CD4-positive, alpha-beta T cell (primary cell): Measurements from ENCODE around the gene GPR62. TPM values are rescaled to one million over a fixed set of nuclear protein-coding genes. Genes with fewer than 3 reads are reported as not detected.

Source experiments
- ATAC-seq: fragments of 200-7000 bp; cut with Tn5 transposase; one replicate; pipeline ENCODE4 v1.10.0; 2022; ENCODE audit warnings: mild to moderate bottlenecking; ENCODE audit not compliant: poor library complexity
- CTCF ChIA-PET: fragments of 350-600 bp; sonication (Branson Sonifier 250); formaldehyde crosslinking; loops from one replicate; lab custom pipeline; 2021; ENCODE audit warnings: antibody characterized with exemption, inconsistent platforms; lab: Charles Lee
- POLR2A ChIA-PET: fragments of 350-600 bp; sonication (Branson Sonifier 250); formaldehyde crosslinking; loops from one replicate; lab custom pipeline; 2021; ENCODE audit warnings: antibody characterized with exemption, inconsistent platforms; lab: Charles Lee
- DNase-seq, 14 experiments: peaks; one replicate each; pipeline ENCODE4 v3.0.0-alpha.2; 2013 to 2020; ENCODE audit warnings: mixed read lengths in 2 of 14
- H3K27ac ChIP-seq, 2 donors: one replicate each; pipeline versions ENCODE4 v1.5.1 to v1.7.0; 2013; ENCODE audit warnings: low read length in 2 of 2, low read depth in 1 of 2, mild to moderate bottlenecking in 1 of 2
- H3K27me3 ChIP-seq, 2 experiments: 1 replicate in 1 of 2; 2 replicates in 1 of 2; pipeline versions ENCODE4 v1.6.1 to v1.7.0; 2013; ENCODE audit warnings: low read length in 2 of 2, control low read depth in 1 of 2, mild to moderate bottlenecking in 1 of 2, moderate library complexity in 1 of 2; ENCODE audit not compliant: insufficient read depth in 2 of 2, control insufficient read depth in 1 of 2
- H3K36me3 ChIP-seq: one replicate; pipeline ENCODE4 v1.6.1; 2013; ENCODE audit warnings: low read length, control low read depth; ENCODE audit not compliant: insufficient read depth
- H3K4me1 ChIP-seq: one replicate; pipeline ENCODE4 v1.6.1; 2013; ENCODE audit warnings: low read length, control low read depth; ENCODE audit not compliant: insufficient read depth
- H3K4me3 ChIP-seq: one replicate; pipeline ENCODE4 v1.5.1; 2013; ENCODE audit warnings: mild to moderate bottlenecking, low read length, moderate library complexity
- H3K9me3 ChIP-seq, 2 experiments: 1 replicate in 1 of 2; 2 replicates in 1 of 2; pipeline versions ENCODE4 v1.6.1 to v1.7.0; 2013; ENCODE audit warnings: low read length in 2 of 2, mild to moderate bottlenecking in 2 of 2, control low read depth in 1 of 2, moderate library complexity in 1 of 2; ENCODE audit not compliant: control insufficient read depth in 1 of 2, insufficient read depth in 1 of 2
- H3K27ac Mint-ChIP-seq: one replicate; pipeline ENCODE4 v1.8.0; 2020; ENCODE audit warnings: mixed read lengths
- H3K27me3 Mint-ChIP-seq: one replicate; pipeline ENCODE4 v1.8.0; 2021; ENCODE audit warnings: mixed read lengths
- H3K36me3 Mint-ChIP-seq: one replicate; pipeline ENCODE4 v1.8.0; 2021; ENCODE audit warnings: low read depth, mixed read lengths
- H3K4me1 Mint-ChIP-seq: one replicate; pipeline ENCODE4 v1.8.0; 2021; ENCODE audit warnings: low read depth, mixed read lengths
- H3K4me3 Mint-ChIP-seq: one replicate; pipeline ENCODE4 v1.8.0; 2020; ENCODE audit warnings: mild to moderate bottlenecking, mixed read lengths
- H3K9me3 Mint-ChIP-seq: one replicate; pipeline ENCODE4 v1.8.0; 2020; ENCODE audit warnings: mixed read lengths
- intact Hi-C, 2 experiments: fragments of 100-400 bp; cut with DNase I in 1 of 2; cut with micrococcal nuclease in 1 of 2; formaldehyde crosslinking; loops; one replicate each; pipeline versions ENCODE4 v1.15.1 to v1.9.0; 2023 to 2025; cut with DNase I, micrococcal nuclease
- total RNA-seq, 174 experiments: library from RNA in 2 of 174; stranded (reverse) in 2 of 174; gene quantifications; one replicate each; pipeline ENCODE4 v1.2.3 and lab custom pipeline; 2021 to 2026
- TF ChIP-seq, protein P1 (sequence below): fragments of 200-600 bp; IDR thresholded peaks from one replicate; pipeline ENCODE4 v1.8.0; 2022; ENCODE audit warnings: antibody characterized with exemption, mild to moderate bottlenecking

The GPR62 gene
- total RNA-seq, 2 experiments from 2014 or later = not detected

DNA sequence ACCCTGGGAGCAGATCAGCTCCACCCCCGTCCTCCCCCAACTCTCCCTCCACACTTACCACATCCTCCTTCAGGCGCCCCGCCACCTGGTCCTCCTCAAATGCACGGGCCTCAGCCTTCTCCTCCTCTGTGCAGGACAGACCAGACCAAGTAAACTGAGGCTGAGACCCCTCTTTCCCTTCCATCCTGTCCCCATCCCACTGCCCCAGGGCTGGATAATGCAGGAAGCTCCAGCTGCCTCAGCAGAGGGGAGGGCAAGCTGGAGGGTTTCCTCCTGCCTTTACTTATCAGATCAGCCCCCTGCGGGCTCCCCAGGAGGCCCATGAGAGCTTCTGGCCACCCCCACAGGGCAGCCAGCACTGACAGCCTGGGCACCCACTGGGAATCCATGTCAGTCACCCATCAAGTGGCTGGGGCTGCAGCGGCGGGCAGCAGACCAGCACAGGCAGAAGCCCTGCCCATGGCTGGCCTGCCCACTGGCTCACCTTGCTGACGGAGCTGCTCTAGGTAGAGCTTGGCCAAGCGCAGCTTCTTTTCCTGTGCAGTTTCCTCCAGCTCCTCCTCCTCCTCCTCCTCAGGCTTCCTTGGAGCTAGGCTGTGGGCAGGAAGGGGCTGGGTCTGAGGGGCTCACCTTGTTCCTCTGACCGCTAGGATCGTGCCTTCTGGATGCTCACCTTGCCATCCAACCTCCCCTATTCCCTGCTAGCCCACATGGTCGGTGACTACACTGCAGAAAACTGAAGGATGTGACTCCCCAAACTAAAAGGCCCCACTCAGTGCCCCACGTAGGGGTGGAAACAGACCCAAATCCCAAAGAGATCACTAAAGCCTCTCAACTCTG is 17.4 kb upstream of the GPR62 start:
- Mint-ChIP-seq H3K9me3 (no peaks in the 10 kb centered on the region), H3K4me3 (peak overlapping the region; percentile 18), H3K27ac (no peak overlapping the region), H3K4me1 (peaks cover 33% of the 10 kb centered on the region), H3K27me3 (no peaks in the 10 kb centered on the region), H3K36me3 (peaks cover 82% of the 10 kb centered on the region)
- DNase-seq = peak in 1 of 14 experiments; percentile 18
- H3K27ac ChIP-seq = no peak overlapping the region
- intact Hi-C loops = no loop called here
- peaks cover 63% of the 10 kb centered on the region for H3K36me3 ChIP-seq
- H3K27me3 ChIP-seq = no peaks in the 10 kb centered on the region
- peaks cover 24% of the 10 kb centered on the region for H3K4me1 ChIP-seq
- no peak for ATAC-seq
- H3K9me3 ChIP-seq = no peaks in the 10 kb centered on the region
- TF ChIP-seq, protein P1, sequence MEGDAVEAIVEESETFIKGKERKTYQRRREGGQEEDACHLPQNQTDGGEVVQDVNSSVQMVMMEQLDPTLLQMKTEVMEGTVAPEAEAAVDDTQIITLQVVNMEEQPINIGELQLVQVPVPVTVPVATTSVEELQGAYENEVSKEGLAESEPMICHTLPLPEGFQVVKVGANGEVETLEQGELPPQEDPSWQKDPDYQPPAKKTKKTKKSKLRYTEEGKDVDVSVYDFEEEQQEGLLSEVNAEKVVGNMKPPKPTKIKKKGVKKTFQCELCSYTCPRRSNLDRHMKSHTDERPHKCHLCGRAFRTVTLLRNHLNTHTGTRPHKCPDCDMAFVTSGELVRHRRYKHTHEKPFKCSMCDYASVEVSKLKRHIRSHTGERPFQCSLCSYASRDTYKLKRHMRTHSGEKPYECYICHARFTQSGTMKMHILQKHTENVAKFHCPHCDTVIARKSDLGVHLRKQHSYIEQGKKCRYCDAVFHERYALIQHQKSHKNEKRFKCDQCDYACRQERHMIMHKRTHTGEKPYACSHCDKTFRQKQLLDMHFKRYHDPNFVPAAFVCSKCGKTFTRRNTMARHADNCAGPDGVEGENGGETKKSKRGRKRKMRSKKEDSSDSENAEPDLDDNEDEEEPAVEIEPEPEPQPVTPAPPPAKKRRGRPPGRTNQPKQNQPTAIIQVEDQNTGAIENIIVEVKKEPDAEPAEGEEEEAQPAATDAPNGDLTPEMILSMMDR = no peak
- H3K4me3 ChIP-seq = no peak overlapping the region
- POLR2A ChIA-PET = no interaction called here
- CTCF ChIA-PET = no interaction called here

DNA sequence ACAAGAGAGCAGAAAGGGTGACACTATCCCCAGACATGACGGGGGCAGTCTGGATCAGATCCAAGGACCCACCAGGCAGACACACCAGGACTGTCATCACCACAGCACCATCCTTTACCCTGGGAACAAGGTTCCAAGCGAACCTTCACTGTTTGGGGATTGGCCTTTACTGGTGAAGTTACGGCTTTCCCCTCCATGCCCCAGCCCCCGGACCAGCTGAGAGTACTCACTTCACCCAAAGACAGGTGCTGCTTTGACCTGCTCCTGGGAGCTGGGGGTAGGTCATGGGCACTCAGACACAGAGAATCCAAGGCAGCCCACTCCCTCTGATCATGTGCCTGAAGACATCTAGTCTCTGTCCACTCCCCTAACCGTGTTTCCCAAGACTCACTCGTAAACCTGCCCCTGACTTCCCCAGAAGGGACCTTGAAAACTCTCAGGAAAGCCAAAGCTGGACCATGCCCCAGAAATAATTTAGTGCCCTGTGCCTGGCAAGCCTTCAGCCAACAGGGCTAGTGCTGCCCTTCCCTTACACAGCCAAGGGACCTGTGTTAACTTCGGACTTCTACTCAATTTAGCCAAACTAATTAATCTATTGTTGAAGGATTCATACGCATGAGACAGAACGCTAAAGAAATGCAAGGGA is 16.3 kb upstream of the GPR62 start:
- TF ChIP-seq, protein P1 = no peak
- CTCF ChIA-PET = no interaction called here
- no peak overlapping the region for H3K27ac ChIP-seq
- Mint-ChIP-seq H3K27me3 (no peaks in the 10 kb centered on the region), H3K4me1 (peaks cover 36% of the 10 kb centered on the region), H3K27ac (no peak overlapping the region), H3K4me3 (peak overlapping the region; percentile 55), H3K9me3 (no peaks in the 10 kb centered on the region), H3K36me3 (peaks cover 71% of the 10 kb centered on the region)
- H3K27me3 ChIP-seq = no peaks in the 10 kb centered on the region
- no peak for ATAC-seq
- DNase-seq = peak in 1 of 14 experiments; percentile 16
- H3K4me3 ChIP-seq = no peak overlapping the region
- no peaks in the 10 kb centered on the region for H3K9me3 ChIP-seq
- H3K36me3 ChIP-seq = peaks cover 52% of the 10 kb centered on the region
- intact Hi-C loops = no loop called here
- POLR2A ChIA-PET = no interaction called here
- H3K4me1 ChIP-seq = peaks cover 32% of the 10 kb centered on the region

DNA sequence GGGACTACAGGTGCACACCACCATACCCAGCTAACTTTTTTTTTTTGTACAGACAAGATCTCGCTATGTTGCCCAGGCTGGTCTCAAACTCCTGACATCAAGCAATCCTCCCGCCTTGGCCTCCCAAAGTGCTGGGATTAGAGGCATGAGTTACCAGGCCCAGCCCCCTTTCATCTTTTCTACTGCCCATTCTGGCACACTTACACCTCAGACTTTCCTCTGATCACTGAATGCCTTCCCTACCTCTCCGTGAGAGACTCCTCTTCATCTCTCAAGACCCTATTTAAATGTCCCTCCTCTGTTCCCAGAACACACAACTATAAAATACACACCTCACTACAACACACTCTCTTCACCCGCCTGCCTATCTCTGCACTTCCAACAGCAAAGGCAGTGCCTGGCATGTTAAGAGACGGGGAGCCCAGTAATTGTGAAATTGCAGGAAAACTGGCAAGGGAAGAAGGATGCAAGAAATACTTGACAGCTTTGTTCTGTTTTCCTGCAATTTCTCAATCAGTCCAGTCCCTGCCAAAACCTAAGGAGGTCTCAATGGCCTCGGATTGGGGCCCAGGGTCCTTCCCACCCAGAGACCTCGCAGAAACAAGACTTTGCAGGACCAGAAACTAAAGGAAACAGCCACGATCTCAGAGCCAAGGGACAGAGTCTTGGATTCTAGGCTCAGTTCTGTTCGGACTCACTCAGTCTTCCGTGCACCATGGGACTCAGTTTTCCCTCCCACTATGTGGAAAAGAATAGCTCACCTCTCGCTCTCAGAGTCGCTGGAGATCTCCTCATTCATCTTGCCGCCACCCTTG is 14.3 kb upstream of the GPR62 start:
- Histone ChIP-seq H3K27me3 (no peaks in the 10 kb centered on the region), H3K4me1 (peaks cover 32% of the 10 kb centered on the region), H3K4me3 (peak overlapping the region; percentile 89), H3K9me3 (no peaks in the 10 kb centered on the region), H3K36me3 (peaks cover 34% of the 10 kb centered on the region), H3K27ac (peak overlapping the region in 1 of 2 donors; percentile 3)
- Mint-ChIP-seq H3K27me3 (no peaks in the 10 kb centered on the region), H3K4me3 (peak overlapping the region; percentile 95), H3K4me1 (peaks cover 36% of the 10 kb centered on the region), H3K36me3 (peaks cover 52% of the 10 kb centered on the region), H3K9me3 (no peaks in the 10 kb centered on the region), H3K27ac (peak overlapping the region; percentile 58)
- ChIA-PET POLR2A (interaction anchor here (0.6 to 3.4 kb wide), 11 partner anchors 26 to 117 kb away, joined by 3 to 35 read pairs (median 5); partner anchors contain the start of genes ABHD14A, ABHD14B, ACY1 and PCBP4), CTCF (interaction anchor here (0.6 to 2.5 kb wide), 9 partner anchors 17 to 1460 kb away, joined by 3 to 18 read pairs (median 6); partner anchors contain the start of genes ABHD14B, ACY1 and RPL29)
- TF ChIP-seq, protein P1 = no peak
- no peak for ATAC-seq
- no peak for DNase-seq
- intact Hi-C loops = loop anchor here in 1 of 2 experiments (5.0 to 10.0 kb wide), 2 partner anchors 439 to 556 kb away; partner anchors contain the start of genes DCAF1 and MANF
